ENCODE results near the gene MRTFA. TPM values are rescaled to one million over a fixed set of nuclear protein-coding genes. Genes with fewer than 3 reads are reported as not detected.
A peak's percentile ranks its signal among the peaks of the same experiment; 100 is the strongest.

The MRTFA gene
- total RNA-seq, 1 donor from 2014 or later = 47.0 TPM

GRCh38 chr22:40432157-40432556, 204.4 kb downstream of the MRTFA start:
- DNase-seq (ENCODE audit: low read depth) = no peak

GRCh38 chr22:40430991-40431390, 205.5 kb downstream of the MRTFA start:
- DNase-seq (ENCODE audit: low read depth) = no peak

GRCh38 chr22:40429481-40429880, 207.0 kb downstream of the MRTFA start:
- DNase-seq (ENCODE audit: low read depth) = no peak

- DNase-seq (ENCODE audit: low read depth) = no peak
These were observed 207.7 kb downstream of the MRTFA start for GRCh38 chr22:40428796-40429195.

GRCh38 chr22:40426594-40427333, 209.8 kb downstream of the MRTFA start:
- peak; percentile 98 for DNase-seq (ENCODE audit: low read depth)

- DNase-seq (ENCODE audit: low read depth) = no peak
These were observed 211.4 kb downstream of the MRTFA start for GRCh38 chr22:40425082-40425481.

- DNase-seq (ENCODE audit: low read depth) = peak; percentile 80
These were observed 212.5 kb downstream of the MRTFA start for GRCh38 chr22:40423882-40424640.

GRCh38 chr22:40423310-40423688, 213.2 kb downstream of the MRTFA start:
- peak; percentile 77 for DNase-seq (ENCODE audit: low read depth)

- peak; percentile 69 for DNase-seq (ENCODE audit: low read depth)
These were observed 213.8 kb downstream of the MRTFA start for GRCh38 chr22:40422558-40423309.

- DNase-seq (ENCODE audit: low read depth) = no peak
These were observed 214.6 kb downstream of the MRTFA start for GRCh38 chr22:40421941-40422340.

- DNase-seq (ENCODE audit: low read depth) = no peak
These were observed 215.5 kb downstream of the MRTFA start for GRCh38 chr22:40421082-40421350.

- DNase-seq (ENCODE audit: low read depth) = no peak
These were observed 216.0 kb downstream of the MRTFA start for GRCh38 chr22:40420341-40421081.

- DNase-seq (ENCODE audit: low read depth) = no peak
These were observed 216.8 kb downstream of the MRTFA start for GRCh38 chr22:40419718-40420117.

GRCh38 chr22:40418366-40419201, 217.9 kb downstream of the MRTFA start:
- DNase-seq (ENCODE audit: low read depth) = no peak

GRCh38 chr22:40417881-40418280, 218.6 kb downstream of the MRTFA start:
- DNase-seq (ENCODE audit: low read depth) = no peak

GRCh38 chr22:40417041-40417440, 219.5 kb downstream of the MRTFA start:
- no peak for DNase-seq (ENCODE audit: low read depth)

- no peak for DNase-seq (ENCODE audit: low read depth)
These were observed 219.9 kb downstream of the MRTFA start for GRCh38 chr22:40416636-40417035.

- DNase-seq (ENCODE audit: low read depth) = no peak
These were observed 220.3 kb downstream of the MRTFA start for GRCh38 chr22:40416267-40416570.

GRCh38 chr22:40415531-40416266, 220.8 kb downstream of the MRTFA start:
- DNase-seq (ENCODE audit: low read depth) = no peak

Measured in myocyte (in vitro differentiated cells).